CD4-positive, alpha-beta T cell (primary cell): ENCODE data around the gene PIGU. TPM values are rescaled to one million over a fixed set of nuclear protein-coding genes. Genes with fewer than 3 reads are reported as not detected.
"Not testable (repeated sequence)": the region's sequence is repeated elsewhere in the genome, so short reads cannot be mapped to it uniquely, and the experiment has no call there.

ENCODE experiments used
- ATAC-seq: fragments of 200-7000 bp; cut with Tn5 transposase; one replicate; pipeline ENCODE4 v1.10.0; 2022; ENCODE audit warnings: mild to moderate bottlenecking; ENCODE audit not compliant: poor library complexity
- CTCF ChIA-PET: fragments of 350-600 bp; sonication (Branson Sonifier 250); formaldehyde crosslinking; loops from one replicate; lab custom pipeline; 2021; ENCODE audit warnings: antibody characterized with exemption, inconsistent platforms; lab: Charles Lee
- POLR2A ChIA-PET: fragments of 350-600 bp; sonication (Branson Sonifier 250); formaldehyde crosslinking; loops from one replicate; lab custom pipeline; 2021; ENCODE audit warnings: antibody characterized with exemption, inconsistent platforms; lab: Charles Lee
- DNase-seq, 14 experiments: peaks; one replicate each; pipeline ENCODE4 v3.0.0-alpha.2; 2013 to 2020; ENCODE audit warnings: mixed read lengths in 2 of 14
- H3K27ac ChIP-seq, 2 donors: one replicate each; pipeline versions ENCODE4 v1.5.1 to v1.7.0; 2013; ENCODE audit warnings: low read length in 2 of 2, low read depth in 1 of 2, mild to moderate bottlenecking in 1 of 2
- H3K27me3 ChIP-seq, 2 experiments: 1 replicate in 1 of 2; 2 replicates in 1 of 2; pipeline versions ENCODE4 v1.6.1 to v1.7.0; 2013; ENCODE audit warnings: low read length in 2 of 2, control low read depth in 1 of 2, mild to moderate bottlenecking in 1 of 2, moderate library complexity in 1 of 2; ENCODE audit not compliant: insufficient read depth in 2 of 2, control insufficient read depth in 1 of 2
- H3K36me3 ChIP-seq: one replicate; pipeline ENCODE4 v1.6.1; 2013; ENCODE audit warnings: low read length, control low read depth; ENCODE audit not compliant: insufficient read depth
- H3K4me1 ChIP-seq: one replicate; pipeline ENCODE4 v1.6.1; 2013; ENCODE audit warnings: low read length, control low read depth; ENCODE audit not compliant: insufficient read depth
- H3K4me3 ChIP-seq: one replicate; pipeline ENCODE4 v1.5.1; 2013; ENCODE audit warnings: mild to moderate bottlenecking, low read length, moderate library complexity
- H3K9me3 ChIP-seq, 2 experiments: 1 replicate in 1 of 2; 2 replicates in 1 of 2; pipeline versions ENCODE4 v1.6.1 to v1.7.0; 2013; ENCODE audit warnings: low read length in 2 of 2, mild to moderate bottlenecking in 2 of 2, control low read depth in 1 of 2, moderate library complexity in 1 of 2; ENCODE audit not compliant: control insufficient read depth in 1 of 2, insufficient read depth in 1 of 2
- H3K27ac Mint-ChIP-seq: one replicate; pipeline ENCODE4 v1.8.0; 2020; ENCODE audit warnings: mixed read lengths
- H3K27me3 Mint-ChIP-seq: one replicate; pipeline ENCODE4 v1.8.0; 2021; ENCODE audit warnings: mixed read lengths
- H3K36me3 Mint-ChIP-seq: one replicate; pipeline ENCODE4 v1.8.0; 2021; ENCODE audit warnings: low read depth, mixed read lengths
- H3K4me1 Mint-ChIP-seq: one replicate; pipeline ENCODE4 v1.8.0; 2021; ENCODE audit warnings: low read depth, mixed read lengths
- H3K4me3 Mint-ChIP-seq: one replicate; pipeline ENCODE4 v1.8.0; 2020; ENCODE audit warnings: mild to moderate bottlenecking, mixed read lengths
- H3K9me3 Mint-ChIP-seq: one replicate; pipeline ENCODE4 v1.8.0; 2020; ENCODE audit warnings: mixed read lengths
- intact Hi-C, 2 experiments: fragments of 100-400 bp; cut with DNase I in 1 of 2; cut with micrococcal nuclease in 1 of 2; formaldehyde crosslinking; loops; one replicate each; pipeline versions ENCODE4 v1.15.1 to v1.9.0; 2023 to 2025; cut with DNase I, micrococcal nuclease
- total RNA-seq, 174 experiments: library from RNA in 2 of 174; stranded (reverse) in 2 of 174; gene quantifications; one replicate each; pipeline ENCODE4 v1.2.3 and lab custom pipeline; 2021 to 2026
- TF ChIP-seq, protein P1 (sequence below): fragments of 200-600 bp; IDR thresholded peaks from one replicate; pipeline ENCODE4 v1.8.0; 2022; ENCODE audit warnings: antibody characterized with exemption, mild to moderate bottlenecking

The PIGU gene
- total RNA-seq, 2 experiments from 2014 or later = 4.6 to 5.5 TPM

GRCh38 chr20:34621383-34622367 lies 55.2 kb downstream of the PIGU start:
- Mint-ChIP-seq H3K4me1 (no peaks in the 10 kb centered on the region), H3K9me3 (no peaks in the 10 kb centered on the region), H3K4me3 (no peak overlapping the region), H3K36me3 (peaks cover 73% of the 10 kb centered on the region), H3K27me3 (no peaks in the 10 kb centered on the region), H3K27ac (no peak overlapping the region)
- DNase-seq (no peak), ATAC-seq (no peak)
- no peaks in the 10 kb centered on the region for H3K27me3 ChIP-seq
- no peaks in the 10 kb centered on the region for H3K4me1 ChIP-seq
- CTCF ChIA-PET = interaction anchor here (0.6 kb wide), 1 partner anchor 213 kb away, joined by 3 read pairs; no protein-coding TSS in a partner anchor
- peaks cover 23% of the 10 kb centered on the region for H3K36me3 ChIP-seq
- H3K4me3 ChIP-seq = no peak overlapping the region
- H3K9me3 ChIP-seq = no peaks in the 10 kb centered on the region
- H3K27ac ChIP-seq = no peak overlapping the region
- intact Hi-C loops = no loop called here
- POLR2A ChIA-PET = no interaction called here
- TF ChIP-seq, protein P1, sequence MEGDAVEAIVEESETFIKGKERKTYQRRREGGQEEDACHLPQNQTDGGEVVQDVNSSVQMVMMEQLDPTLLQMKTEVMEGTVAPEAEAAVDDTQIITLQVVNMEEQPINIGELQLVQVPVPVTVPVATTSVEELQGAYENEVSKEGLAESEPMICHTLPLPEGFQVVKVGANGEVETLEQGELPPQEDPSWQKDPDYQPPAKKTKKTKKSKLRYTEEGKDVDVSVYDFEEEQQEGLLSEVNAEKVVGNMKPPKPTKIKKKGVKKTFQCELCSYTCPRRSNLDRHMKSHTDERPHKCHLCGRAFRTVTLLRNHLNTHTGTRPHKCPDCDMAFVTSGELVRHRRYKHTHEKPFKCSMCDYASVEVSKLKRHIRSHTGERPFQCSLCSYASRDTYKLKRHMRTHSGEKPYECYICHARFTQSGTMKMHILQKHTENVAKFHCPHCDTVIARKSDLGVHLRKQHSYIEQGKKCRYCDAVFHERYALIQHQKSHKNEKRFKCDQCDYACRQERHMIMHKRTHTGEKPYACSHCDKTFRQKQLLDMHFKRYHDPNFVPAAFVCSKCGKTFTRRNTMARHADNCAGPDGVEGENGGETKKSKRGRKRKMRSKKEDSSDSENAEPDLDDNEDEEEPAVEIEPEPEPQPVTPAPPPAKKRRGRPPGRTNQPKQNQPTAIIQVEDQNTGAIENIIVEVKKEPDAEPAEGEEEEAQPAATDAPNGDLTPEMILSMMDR = no peak

DNA sequence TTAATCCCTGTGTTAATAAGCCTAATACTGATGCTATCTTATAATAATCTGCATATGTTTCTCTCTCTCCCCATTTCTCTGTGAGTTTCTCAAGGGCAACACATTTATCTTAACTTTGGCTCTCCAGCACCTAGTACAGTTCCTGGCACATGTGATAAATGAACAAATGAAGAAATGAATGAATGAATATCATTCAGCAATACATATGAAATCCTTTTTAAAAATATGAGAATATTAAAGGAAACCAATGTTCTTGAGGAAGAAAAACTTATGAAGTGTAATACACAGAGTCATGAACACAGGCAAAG lies 55.9 kb downstream of the PIGU start:
- H3K9me3 ChIP-seq = no peaks in the 10 kb centered on the region
- H3K27ac Mint-ChIP-seq = no peak overlapping the region
- TF ChIP-seq, protein P1 = no peak
- peaks cover 78% of the 10 kb centered on the region for H3K36me3 Mint-ChIP-seq
- no peaks in the 10 kb centered on the region for H3K9me3 Mint-ChIP-seq
- H3K36me3 ChIP-seq = peaks cover 25% of the 10 kb centered on the region
- POLR2A ChIA-PET = no interaction called here
- CTCF ChIA-PET = no interaction called here
- no peaks in the 10 kb centered on the region for H3K4me1 ChIP-seq
- ATAC-seq (no peak), DNase-seq (no peak)
- H3K4me1 Mint-ChIP-seq = no peaks in the 10 kb centered on the region
- no peaks in the 10 kb centered on the region for H3K27me3 ChIP-seq
- H3K27me3 Mint-ChIP-seq = no peaks in the 10 kb centered on the region
- H3K4me3 Mint-ChIP-seq = no peak overlapping the region
- intact Hi-C loops = no loop called here
- no peak overlapping the region for H3K27ac ChIP-seq
- H3K4me3 ChIP-seq = no peak overlapping the region

DNA sequence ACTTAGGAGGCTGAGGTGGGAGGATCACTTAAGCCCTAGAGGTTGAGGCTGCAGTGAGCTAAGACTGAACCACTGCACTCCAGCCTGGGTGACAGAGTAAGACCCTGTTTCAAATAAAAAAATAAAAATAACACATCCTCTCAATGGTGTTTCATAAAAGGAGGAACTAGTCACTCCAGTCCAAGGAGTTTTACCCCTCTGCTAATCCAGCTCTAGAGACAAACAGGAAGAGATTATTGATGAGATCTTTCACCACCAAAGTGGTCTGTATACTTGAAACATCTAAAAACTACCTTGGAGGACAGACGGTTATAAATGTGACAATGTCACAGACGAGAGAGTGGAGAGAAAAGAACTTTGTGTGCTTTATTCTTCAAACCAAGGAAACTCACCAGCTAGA lies 58.2 kb downstream of the PIGU start:
- H3K4me3 ChIP-seq = no peak overlapping the region
- H3K36me3 ChIP-seq = peaks cover 34% of the 10 kb centered on the region
- ChIA-PET POLR2A (no interaction called here), CTCF (no interaction called here)
- no peaks in the 10 kb centered on the region for H3K4me1 ChIP-seq
- no peak overlapping the region for H3K4me3 Mint-ChIP-seq
- H3K27me3 ChIP-seq = no peaks in the 10 kb centered on the region
- no peaks in the 10 kb centered on the region for H3K9me3 ChIP-seq
- DNase-seq (no peak), ATAC-seq (no peak)
- no peaks in the 10 kb centered on the region for H3K9me3 Mint-ChIP-seq
- peaks cover 85% of the 10 kb centered on the region for H3K36me3 Mint-ChIP-seq
- no peaks in the 10 kb centered on the region for H3K4me1 Mint-ChIP-seq
- intact Hi-C loops = no loop called here
- H3K27me3 Mint-ChIP-seq = no peaks in the 10 kb centered on the region
- H3K27ac ChIP-seq = no peak overlapping the region
- TF ChIP-seq, protein P1 = no peak
- no peak overlapping the region for H3K27ac Mint-ChIP-seq

- DNase-seq, H3K27ac Mint-ChIP-seq, H3K27me3 Mint-ChIP-seq, H3K4me3 ChIP-seq, H3K27me3 ChIP-seq, POLR2A ChIA-PET, H3K4me1 ChIP-seq, H3K27ac ChIP-seq, H3K4me3 Mint-ChIP-seq, H3K9me3 Mint-ChIP-seq, ATAC-seq, H3K9me3 ChIP-seq, CTCF ChIA-PET, intact Hi-C loops, H3K4me1 Mint-ChIP-seq: not testable (repeated sequence)
- H3K36me3 ChIP-seq = peaks cover 34% of the 10 kb centered on the region
- peaks cover 83% of the 10 kb centered on the region for H3K36me3 Mint-ChIP-seq
Measured at GRCh38 chr20:34616913-34617312, 60.0 kb downstream of the PIGU start.
